ENCODE results near the gene ROCK2. TPM values are rescaled to one million over a fixed set of nuclear protein-coding genes. Genes with fewer than 3 reads are reported as not detected.

Gene ROCK2
- total RNA-seq, 1 donor from 2014 or later = 19.3 TPM

GRCh38 chr2:11367170-11367730, 22.8 kb upstream of the ROCK2 start:
- intact Hi-C loops (cut with micrococcal nuclease) = no loop called here

- intact Hi-C loops (cut with micrococcal nuclease) = no loop called here
Observed at GRCh38 chr2:11366326-11366741, 21.9 kb upstream of the ROCK2 start.

- intact Hi-C loops (cut with micrococcal nuclease) = no loop called here
Observed at GRCh38 chr2:11365096-11365879, 20.9 kb upstream of the ROCK2 start.

DNA sequence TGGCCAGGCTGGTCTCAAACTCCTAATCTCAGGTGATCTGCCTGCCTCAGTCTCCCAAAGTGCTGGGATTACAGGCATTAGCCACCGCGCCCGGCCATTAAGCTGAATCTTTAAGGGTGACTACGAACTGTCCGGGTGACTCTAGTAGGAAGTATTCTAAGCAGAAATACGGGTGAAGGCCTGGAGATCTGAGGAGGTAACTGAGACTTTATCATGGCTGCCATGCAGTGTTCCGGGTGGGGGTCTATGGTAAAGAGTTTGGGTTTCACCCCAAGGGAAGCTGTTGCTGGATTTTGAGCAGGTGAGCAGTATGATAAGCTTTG, 20.1 kb upstream of the ROCK2 start:
- intact Hi-C loops (cut with micrococcal nuclease) = no loop called here

GRCh38 chr2:11363868-11364564, 19.6 kb upstream of the ROCK2 start:
- intact Hi-C loops (cut with micrococcal nuclease) = no loop called here

- intact Hi-C loops (cut with micrococcal nuclease) = no loop called here
Observed at GRCh38 chr2:11359865-11360264, 15.4 kb upstream of the ROCK2 start.

- intact Hi-C loops (cut with micrococcal nuclease) = no loop called here
Observed at GRCh38 chr2:11357428-11357972, 13.1 kb upstream of the ROCK2 start.

DNA sequence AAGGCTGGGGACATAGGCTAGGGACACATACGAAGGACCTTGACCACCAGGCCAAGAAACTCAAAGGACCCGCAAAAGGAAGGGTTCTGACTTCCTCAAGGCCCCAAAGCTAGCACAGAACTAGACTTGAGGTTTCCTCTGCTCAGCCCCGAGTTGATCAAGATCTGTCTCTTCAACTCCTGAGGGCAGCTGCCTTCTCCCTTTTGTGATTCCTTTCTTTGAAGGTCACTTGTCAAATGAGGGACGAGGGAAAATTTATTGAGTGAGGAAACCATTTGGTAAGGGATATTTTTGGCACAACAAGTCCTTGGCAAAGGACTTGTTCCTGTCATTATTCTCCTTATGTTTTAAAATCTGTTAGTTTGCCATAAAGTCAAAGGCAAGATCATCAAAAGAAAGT, 12.3 kb upstream of the ROCK2 start:
- intact Hi-C loops (cut with micrococcal nuclease) = no loop called here

GRCh38 chr2:11355194-11356053, 11.0 kb upstream of the ROCK2 start:
- intact Hi-C loops (cut with micrococcal nuclease) = no loop called here

GRCh38 chr2:11354363-11355154, 10.1 kb upstream of the ROCK2 start:
- intact Hi-C loops (cut with micrococcal nuclease) = no loop called here

GRCh38 chr2:11352781-11353537, 8.5 kb upstream of the ROCK2 start:
- intact Hi-C loops (cut with micrococcal nuclease) = no loop called here

GRCh38 chr2:11348209-11348749, 3.8 kb upstream of the ROCK2 start:
- intact Hi-C loops (cut with micrococcal nuclease) = loop anchor here (5.0 to 10.0 kb wide), 3 partner anchors 99 to 1367 kb away; partner anchors contain the start of gene TRIB2

GRCh38 chr2:11347403-11347959, 3.0 kb upstream of the ROCK2 start:
- intact Hi-C loops (cut with micrococcal nuclease) = loop anchor here (5.0 to 10.0 kb wide), 3 partner anchors 100 to 1367 kb away; partner anchors contain the start of gene TRIB2

GRCh38 chr2:11346023-11346482, 1.6 kb upstream of the ROCK2 start:
- intact Hi-C loops (cut with micrococcal nuclease) = loop anchor here (5.0 to 10.0 kb wide), 3 partner anchors 101 to 1369 kb away; partner anchors contain the start of gene TRIB2

GRCh38 chr2:11344956-11345677, 681 bp upstream of the ROCK2 start:
- intact Hi-C loops (cut with micrococcal nuclease) = loop anchor here (1.0 to 10.0 kb wide), 7 partner anchors 102 to 1370 kb away; partner anchors contain the start of genes E2F6, PDIA6 and TRIB2

GRCh38 chr2:11343650-11344341, 640 bp downstream of the ROCK2 start:
- intact Hi-C loops (cut with micrococcal nuclease) = loop anchor here (1.0 to 10.0 kb wide), 5 partner anchors 109 to 1371 kb away; partner anchors contain the start of genes PDIA6, SLC66A3 and TRIB2

- intact Hi-C loops (cut with micrococcal nuclease) = loop anchor here (1.0 to 10.0 kb wide), 3 partner anchors 109 to 1371 kb away; partner anchors contain the start of genes SLC66A3 and TRIB2
Observed at GRCh38 chr2:11343368-11343649, 1.1 kb downstream of the ROCK2 start.
